K562 (cell line): ENCODE data around the gene NT5DC4.

Experiments
- ARID4B ChIP-seq: sonication (generic); formaldehyde crosslinking; IDR thresholded peaks from 2 replicates; pipeline ENCODE4 v1.8.0; 2022; ENCODE audit warnings: mild to moderate bottlenecking, missing genetic modification reagents
- CEBPB ChIP-seq: fragments of 450-650 bp; IDR thresholded peaks from 2 replicates; pipeline ENCODE4 v1.6.1; 2016; ENCODE audit warnings: missing genetic modification characterization, missing compliant biosample characterization
- CTCF ChIP-seq, 3 experiments: IDR thresholded peaks in 2 of 3; conservative IDR thresholded peaks in 1 of 3; 2 replicates each; pipeline ENCODE4 v1.5.1; 2011 to 2012; ENCODE audit warnings: low read length in 3 of 3, mild to moderate bottlenecking in 3 of 3, control low read depth in 2 of 3, improper control_type of control experiment in 1 of 3, inconsistent platforms in 1 of 3, low read depth in 1 of 3, mixed read lengths in 1 of 3, moderate library complexity in 1 of 3; ENCODE audit not compliant: insufficient read depth in 2 of 3
- EP300 ChIP-seq: IDR thresholded peaks from 2 replicates; pipeline ENCODE4 v1.6.1; 2012; ENCODE audit warnings: low read length, improper control_type of control experiment
- HINFP ChIP-seq: fragments of 450-650 bp; conservative IDR thresholded peaks from 2 replicates; pipeline ENCODE4 v1.6.1; 2016; ENCODE audit warnings: missing genetic modification characterization, low read depth, mild to moderate bottlenecking, control low read depth, missing compliant biosample characterization
- HNRNPH1 ChIP-seq: fragments of 200-400 bp; formaldehyde crosslinking; optimal IDR thresholded peaks from 2 replicates; pipeline ENCODE3; 2017; ENCODE audit warnings: low read depth, mild to moderate bottlenecking, low read length, moderate library complexity
- MAX ChIP-seq: sonication (generic); formaldehyde crosslinking; IDR thresholded peaks from 2 replicates; pipeline ENCODE4 v1.9.0; 2022; ENCODE audit warnings: mild to moderate bottlenecking, missing genetic modification reagents
- MYNN ChIP-seq, 2 experiments: sonication (generic); formaldehyde crosslinking in 1 of 2; IDR thresholded peaks; 2 replicates each; pipeline versions ENCODE4 v1.5.0 to v1.6.1; 2016 to 2020; ENCODE audit warnings: antibody characterized with exemption in 1 of 2, missing genetic modification reagents in 1 of 2
- PHF8 ChIP-seq: fragments of 200-600 bp; sonication (generic); IDR thresholded peaks from 2 replicates; pipeline ENCODE4 v1.6.1; 2012; ENCODE audit warnings: mixed run types, mild to moderate bottlenecking, inconsistent platforms, low read length, moderate library complexity, borderline replicate concordance
- RFX5 ChIP-seq: IDR thresholded peaks from 2 replicates; pipeline ENCODE4 v1.6.1; 2011; ENCODE audit warnings: low read depth, mild to moderate bottlenecking, improper control_type of control experiment, low read length
- SIX5 ChIP-seq, 2 experiments: IDR thresholded peaks; 2 replicates each; pipeline ENCODE4 v1.6.1; 2011; ENCODE audit warnings: low read length in 2 of 2, borderline replicate concordance in 1 of 2, low read depth in 1 of 2, mild to moderate bottlenecking in 1 of 2, moderate library complexity in 1 of 2; ENCODE audit not compliant: insufficient read depth in 1 of 2
- SREBF1 ChIP-seq: fragments of 150-350 bp; IDR thresholded peaks from 2 replicates; pipeline ENCODE4 v1.6.1; 2014; ENCODE audit warnings: antibody characterized with exemption, low read depth, low read length, borderline replicate concordance
- TARDBP ChIP-seq: fragments of 450-650 bp; IDR thresholded peaks from 2 replicates; pipeline ENCODE4 v1.6.1; 2016
- ZNF639 ChIP-seq, 2 experiments: fragments of 200-800 bp in 1 of 2; sonication (Bioruptor generic) in 1 of 2; sonication (generic) in 1 of 2; formaldehyde crosslinking in 1 of 2; IDR thresholded peaks in 1 of 2; conservative IDR thresholded peaks in 1 of 2; 2 replicates each; pipeline versions ENCODE4 v1.5.0 to v1.6.1; 2016 to 2020; ENCODE audit warnings: missing compliant biosample characterization in 1 of 2, missing genetic modification characterization in 1 of 2, missing genetic modification reagents in 1 of 2

- no peak for TF ChIP-seq HNRNPH1
- no peak for TF ChIP-seq SIX5 (IDR thresholded peaks at IDR 0.05; ENCODE audit: borderline replicate concordance in 1 of 2, insufficient read depth in 1 of 2, low read depth in 1 of 2, low read length in 2 of 2)
- TF ChIP-seq EP300: no peak
- TF ChIP-seq SREBF1: no peak
- no peak for TF ChIP-seq CTCF (IDR thresholded peaks at IDR 0.05 in 2 of 3, conservative IDR thresholded peaks at IDR 0.05 in 1 of 3; ENCODE audit: insufficient read depth in 2 of 3, low read depth in 1 of 3, low read length in 3 of 3)
- no peak for TF ChIP-seq CEBPB (tag)
- TF ChIP-seq TARDBP: no peak
- no peak for TF ChIP-seq HINFP (tag)
- no peak for TF ChIP-seq PHF8
- TF ChIP-seq ARID4B (CRISPR knock-in tag): no peak
- no peak for TF ChIP-seq ZNF639 (CRISPR knock-in tag; conservative IDR thresholded peaks at IDR 0.05 in 1 of 2, IDR thresholded peaks at IDR 0.05 in 1 of 2)
- TF ChIP-seq RFX5: no peak
- TF ChIP-seq MAX (CRISPR knock-in tag): no peak
- no peak for TF ChIP-seq MYNN (IDR thresholded peaks at IDR 0.05)
- TF ChIP-seq MYNN (CRISPR knock-in tag; IDR thresholded peaks at IDR 0.05): no peak
Measured at GRCh38 chr2:112733456-112733855, 12.6 kb downstream of the NT5DC4 start.
